HUDEP-2 (cell line): ENCODE measurements around the gene SPDYE1.

Experiments
- DNase-seq, 76 experiments: peaks; one replicate each; lab custom pipeline; 2025; ENCODE audit not compliant: unreplicated experiment in 76 of 76; lab: John Stamatoyannopoulos, UW

Gene SPDYE1

DNA sequence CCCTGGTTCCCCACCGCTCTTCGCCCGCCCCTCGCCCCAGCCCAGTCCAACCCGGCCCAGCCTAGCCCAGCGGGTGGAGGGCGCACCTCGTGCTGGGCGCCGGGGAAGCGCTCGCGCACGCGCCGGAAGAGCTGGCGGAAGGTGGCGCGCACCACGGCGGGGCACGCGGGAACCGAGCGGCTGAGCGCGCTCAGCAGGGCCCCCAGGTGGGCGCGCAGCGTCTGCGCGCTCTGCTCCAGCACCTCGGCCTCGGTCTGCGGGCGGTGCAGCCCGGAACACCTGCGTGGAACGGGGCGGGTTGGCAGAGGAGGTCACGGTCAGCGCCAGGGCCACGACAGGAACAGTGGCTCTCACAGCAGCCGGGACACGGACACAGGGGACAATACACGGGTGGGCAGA is 42.8 kb downstream of the SPDYE1 start:
- peak in 28 of 76 experiments; percentile 6 to 47 (median 24) for DNase-seq

DNA sequence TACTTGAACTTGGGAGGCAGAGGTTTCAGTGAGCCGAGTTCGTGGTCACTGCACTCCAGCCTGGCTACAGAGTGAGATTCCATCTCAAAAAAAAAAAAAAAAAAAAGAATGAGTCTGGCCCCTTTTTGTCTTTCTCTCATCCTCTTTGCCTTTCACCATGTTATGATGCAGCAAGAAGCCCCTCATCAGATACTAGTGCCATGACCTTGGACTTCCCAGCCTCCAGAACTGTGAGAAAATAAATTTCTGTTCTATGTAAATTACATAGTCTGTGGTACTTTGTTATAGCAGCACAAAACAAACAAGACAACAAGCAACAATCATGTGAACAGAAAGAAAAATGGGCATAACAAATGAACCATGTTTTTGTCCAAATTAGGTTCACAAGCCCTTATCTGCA is 44.5 kb downstream of the SPDYE1 start:
- DNase-seq: no peak

DNA sequence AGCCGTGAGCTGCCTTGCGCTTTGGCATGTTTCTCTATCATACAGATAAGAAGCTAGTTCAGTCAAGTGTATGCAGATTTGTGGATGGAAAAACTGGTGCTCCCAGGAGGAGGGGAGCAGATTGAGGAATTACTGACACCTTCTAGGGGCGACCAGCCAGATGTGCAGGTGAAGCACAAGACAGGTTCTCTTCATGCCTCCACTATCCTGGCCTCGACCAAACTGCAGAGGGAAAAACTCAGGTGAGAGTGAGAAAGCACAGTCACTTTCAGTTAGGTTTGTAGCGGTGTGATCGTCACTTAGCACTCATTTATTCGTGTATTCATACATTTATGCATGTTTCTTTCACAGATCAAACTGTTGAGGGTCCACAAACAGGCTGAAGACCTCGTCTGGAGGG is 46.2 kb downstream of the SPDYE1 start:
- DNase-seq: no peak

DNA sequence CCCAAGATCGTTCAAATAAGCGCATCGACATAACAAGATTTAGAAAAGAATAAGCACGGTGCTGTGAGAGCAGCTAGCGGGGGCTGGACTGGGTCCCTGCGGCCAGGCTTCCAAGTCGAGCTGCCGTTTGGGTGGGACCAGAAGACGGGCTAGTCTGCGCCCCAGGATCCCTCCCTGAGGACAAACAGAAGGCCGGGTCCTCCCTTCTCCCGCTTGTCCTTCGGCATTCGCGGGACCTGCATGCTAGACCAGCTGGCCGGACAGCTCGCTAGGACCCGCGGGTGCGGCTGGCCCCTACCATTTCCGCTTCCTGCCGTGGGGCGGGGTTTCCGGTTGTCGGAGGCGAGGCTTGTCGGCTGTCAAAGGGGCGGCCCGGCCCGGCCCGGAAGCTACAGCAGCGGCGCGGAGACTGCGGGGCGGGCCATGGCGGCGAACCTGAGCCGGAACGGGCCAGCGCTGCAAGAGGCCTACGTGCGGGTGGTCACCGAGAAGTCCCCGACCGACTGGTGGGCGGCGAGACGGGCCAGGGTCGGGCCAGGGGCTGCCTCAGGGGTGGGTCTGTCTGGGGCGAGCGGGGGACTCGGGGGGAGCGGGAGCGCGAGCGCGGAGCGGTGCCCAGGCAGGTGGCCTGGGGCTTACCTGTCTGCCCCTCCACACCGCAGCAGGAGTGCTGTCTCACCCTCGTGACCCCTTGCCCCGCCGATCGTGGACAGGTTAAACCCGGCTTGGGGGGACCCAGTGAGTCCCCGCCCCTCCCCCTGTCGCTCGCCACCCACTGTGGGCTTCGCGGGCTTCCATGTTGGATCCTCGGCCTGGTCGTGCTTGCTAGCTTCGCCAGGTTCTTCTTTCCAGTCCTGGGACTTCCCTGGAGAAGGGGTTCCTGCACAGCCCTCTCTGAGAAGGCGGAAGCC is 46.9 kb downstream of the SPDYE1 start, which contains the start of gene DBNL:
DBNL (plus strand) TSS at position 388 of the 911 bp plus-strand sequence; CDS start at position 424, 36 bp downstream.
- peak in 74 of 76 experiments; percentile 23 to 94 (median 80) for DNase-seq

DNA sequence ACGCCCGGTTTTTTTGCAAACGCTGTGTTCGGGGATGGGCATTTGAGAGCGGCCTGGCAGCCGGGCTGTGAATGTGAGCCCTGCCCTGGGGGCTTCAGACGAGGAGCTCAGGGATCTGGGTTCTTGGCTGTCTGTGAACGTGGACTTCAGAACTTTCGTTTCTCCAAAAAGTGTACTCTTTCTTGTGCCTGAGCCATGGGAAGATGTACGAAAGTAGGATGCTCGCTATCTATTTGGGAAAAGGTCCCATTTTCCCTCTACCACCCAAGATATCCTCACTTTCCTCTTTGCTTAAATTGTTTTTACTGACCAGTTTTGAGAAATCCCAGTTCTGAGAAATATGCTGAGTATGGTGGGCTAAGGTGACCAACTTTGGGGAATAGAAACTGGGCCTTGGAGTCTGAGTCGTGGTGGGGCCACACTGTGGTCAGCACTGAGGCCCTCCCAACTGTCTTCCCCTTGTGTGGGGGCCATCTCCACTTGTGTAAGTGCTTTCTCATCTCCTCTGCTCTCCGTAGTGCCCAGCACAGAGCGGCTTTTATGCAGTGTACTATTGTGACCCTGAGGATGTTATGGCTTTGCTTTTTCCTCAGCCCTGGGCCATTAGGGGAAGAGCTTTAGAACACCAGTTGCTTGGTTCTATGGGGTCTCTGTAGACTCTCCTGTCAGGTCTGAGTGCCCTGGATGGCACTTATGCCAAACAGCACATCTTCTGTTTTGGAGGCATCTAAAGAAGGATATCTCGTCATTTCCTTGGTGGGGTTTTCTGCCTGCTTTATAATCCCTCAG is 47.7 kb downstream of the SPDYE1 start:
- peak in 8 of 76 experiments; percentile 15 to 31 (median 26) for DNase-seq

DNA sequence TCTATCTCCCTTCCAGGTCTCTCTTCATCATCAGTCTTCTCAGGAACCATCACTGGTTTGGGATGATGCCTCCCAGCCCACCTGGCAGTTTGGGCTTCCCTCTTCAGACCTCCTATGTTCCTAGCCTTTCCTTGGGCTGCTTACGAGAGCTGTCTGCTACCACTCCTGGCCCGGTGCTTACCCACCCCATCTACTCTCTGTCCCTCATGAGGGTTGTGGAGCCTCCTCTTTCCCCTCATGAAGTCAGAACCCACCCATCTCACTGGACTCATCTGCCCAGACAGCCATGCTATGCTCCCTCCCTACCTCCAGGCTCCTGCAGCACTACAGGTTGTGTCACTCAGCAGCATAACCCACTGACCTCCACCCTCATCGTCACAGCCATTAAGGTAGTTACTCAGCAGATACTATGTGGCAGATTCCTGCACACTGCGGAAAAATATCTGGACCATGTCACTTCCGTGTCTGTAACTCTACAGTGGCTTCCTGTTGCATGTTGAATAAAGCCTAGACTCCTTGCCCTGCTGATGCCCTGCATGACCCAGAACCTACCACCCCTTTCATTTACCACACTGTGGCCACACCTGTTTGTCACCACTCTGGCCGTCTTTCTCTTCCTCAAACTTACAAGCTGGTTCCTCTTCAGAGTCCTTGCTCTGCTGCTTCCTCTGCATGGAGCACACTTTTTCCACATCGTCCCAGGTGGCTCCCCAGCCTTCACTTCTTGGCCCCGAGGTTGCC is 48.8 kb downstream of the SPDYE1 start:
- no peak for DNase-seq

DNA sequence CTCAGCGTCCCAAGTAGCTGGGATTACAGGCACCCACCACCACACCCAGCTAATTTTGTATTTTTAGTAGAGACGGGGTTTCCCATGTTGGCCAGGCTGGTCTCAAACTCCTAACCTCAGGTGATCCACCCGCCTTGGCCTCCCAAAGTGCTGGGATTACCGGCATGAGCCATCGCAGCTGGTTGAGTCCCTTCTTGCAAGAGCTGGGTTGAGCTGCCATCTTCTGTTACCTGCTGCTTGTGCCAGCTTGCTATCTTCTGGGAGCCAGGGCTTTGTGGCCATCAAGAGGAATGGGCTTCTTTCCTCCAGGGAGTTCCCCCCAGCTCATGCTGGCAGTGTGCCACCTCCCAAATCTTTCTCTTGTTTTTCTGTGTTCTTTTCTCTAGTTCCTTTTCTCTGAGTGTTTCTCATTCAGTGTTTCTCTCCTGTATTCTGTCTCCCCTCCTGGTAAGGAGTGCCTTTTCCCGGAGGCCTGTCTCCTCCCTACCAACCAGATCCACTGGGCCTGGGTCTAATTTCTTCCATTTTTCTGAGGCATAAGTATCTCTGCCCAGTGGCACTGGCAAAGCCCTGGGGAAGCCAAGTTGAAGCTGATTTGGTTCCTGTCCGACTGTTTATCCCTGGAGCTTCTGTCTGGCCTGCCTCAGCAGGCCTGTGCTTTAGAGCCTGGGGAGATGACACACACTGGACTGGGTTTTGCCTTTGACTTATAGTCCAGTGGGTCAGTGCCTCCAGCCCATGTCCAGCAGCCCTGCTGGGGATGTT is 50.5 kb downstream of the SPDYE1 start:
- DNase-seq: no peak

DNA sequence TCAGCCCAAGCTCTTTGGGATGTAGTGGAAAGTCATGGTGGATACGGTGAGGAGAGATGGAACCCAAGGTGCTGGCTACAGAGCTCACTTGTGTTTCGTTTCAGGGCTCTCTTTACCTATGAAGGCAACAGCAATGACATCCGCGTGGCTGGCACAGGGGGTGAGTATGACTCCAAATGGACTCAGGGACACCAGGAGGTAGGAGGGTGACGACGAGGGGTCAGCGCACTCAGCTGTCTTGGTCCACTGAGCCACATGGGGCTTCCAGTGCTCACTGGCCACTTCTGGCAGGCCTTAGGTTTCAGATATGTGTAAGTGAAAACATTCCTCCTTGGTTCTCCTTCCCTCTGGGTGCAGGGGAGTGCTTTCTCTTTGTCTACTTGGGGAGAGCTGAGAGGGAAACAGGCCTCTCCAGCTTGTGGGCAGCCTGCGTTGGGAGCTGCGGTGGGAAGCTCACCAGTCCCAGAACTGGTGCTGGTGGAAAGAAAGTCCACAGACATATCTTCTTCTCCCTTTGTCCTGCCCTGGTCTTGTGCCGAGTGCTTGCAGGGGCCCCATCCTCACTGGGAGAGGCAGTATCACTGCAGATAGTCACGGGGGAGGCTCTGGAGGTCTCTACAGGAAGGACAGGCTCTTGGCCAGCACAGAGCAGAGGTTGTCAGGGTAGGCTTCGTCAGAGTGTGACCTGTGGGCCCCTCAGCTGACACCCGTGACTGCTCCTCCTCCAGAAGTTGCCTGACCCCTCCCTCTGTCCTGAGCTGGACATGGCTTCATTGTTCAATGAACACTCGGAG is 52.6 kb downstream of the SPDYE1 start:
- no peak for DNase-seq

DNA sequence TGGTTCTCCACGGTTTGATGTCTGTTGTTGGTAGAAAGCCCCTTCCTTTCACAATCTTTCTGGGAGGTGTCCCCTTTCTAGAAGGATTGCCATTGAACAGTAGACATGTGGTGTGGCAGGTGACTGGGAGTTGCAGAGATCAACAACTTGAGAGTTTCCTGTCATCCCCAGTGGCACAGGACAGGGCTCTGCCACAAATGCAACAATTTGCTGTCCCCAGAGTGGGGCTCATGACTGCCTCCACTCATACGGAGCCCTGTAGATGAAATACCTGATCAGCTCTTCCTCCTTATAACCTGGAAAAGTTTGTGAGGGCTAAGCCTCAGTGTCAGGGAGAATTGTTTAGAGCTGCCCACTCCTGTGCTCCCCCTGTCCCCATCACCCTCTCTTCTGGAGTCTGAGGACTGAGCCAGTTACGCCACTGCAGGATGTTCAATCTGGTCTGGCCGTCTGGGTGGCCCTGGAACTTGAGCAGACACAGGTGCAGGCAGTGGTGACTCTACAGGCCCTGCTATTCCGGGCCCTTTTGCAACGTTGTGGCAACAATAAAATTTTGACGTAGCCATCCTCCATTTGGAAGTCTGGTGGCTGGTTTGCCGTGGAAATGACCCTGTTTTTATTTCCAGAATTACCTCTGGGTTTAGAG is 53.3 kb downstream of the SPDYE1 start:
- DNase-seq: no peak

DNA sequence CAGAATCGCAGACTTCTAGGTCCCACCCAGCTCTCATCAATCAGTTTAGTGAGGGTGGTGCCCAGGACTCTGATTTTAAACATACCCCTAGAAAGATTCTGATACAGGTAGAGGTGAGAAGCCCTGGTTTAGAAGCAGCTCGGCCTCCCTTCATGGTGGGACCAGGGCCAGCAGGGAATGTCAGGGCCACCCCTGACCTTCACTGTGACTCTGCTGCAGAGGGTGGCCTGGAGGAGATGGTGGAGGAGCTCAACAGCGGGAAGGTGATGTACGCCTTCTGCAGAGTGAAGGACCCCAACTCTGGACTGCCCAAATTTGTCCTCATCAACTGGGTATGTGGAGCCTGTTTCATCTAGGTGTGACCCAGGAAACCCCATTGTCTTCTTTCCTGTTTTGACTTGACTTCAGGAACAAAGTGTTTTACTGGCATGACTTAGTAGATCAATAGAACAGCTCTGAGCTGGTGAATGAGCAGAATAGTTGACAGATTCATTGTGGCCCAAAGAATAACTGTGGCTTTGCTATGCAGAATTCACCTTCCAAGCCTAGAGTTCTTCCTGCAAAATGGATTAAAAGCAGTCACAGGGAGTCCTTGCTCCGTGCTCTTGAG is 54.0 kb downstream of the SPDYE1 start:
- no peak for DNase-seq

DNA sequence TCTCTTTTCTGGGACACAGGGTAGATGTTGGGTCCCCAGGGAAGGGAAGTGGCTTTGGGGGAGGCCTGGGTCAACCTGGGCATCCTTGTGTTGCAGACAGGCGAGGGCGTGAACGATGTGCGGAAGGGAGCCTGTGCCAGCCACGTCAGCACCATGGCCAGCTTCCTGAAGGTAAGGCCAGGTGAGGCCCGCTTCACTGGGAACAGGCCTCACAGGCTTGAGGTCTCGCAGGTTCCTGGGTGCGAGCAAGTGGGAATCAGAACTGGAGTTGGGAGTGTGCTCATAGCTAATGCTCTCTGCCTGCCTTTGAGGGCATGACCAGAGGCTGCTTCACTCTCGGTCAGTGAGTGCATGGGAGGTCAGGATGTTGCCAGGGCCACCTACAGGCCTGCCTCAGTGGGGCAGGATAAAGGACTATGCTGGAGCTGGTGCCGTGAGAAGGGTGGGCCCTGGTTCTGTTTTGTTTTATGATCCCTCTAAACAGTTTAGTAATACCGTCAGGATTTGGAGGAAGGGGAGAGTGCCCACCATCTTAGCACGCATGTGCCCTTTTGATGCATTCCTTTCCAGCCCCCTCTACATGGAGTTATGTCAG is 55.2 kb downstream of the SPDYE1 start:
- no peak for DNase-seq

DNA sequence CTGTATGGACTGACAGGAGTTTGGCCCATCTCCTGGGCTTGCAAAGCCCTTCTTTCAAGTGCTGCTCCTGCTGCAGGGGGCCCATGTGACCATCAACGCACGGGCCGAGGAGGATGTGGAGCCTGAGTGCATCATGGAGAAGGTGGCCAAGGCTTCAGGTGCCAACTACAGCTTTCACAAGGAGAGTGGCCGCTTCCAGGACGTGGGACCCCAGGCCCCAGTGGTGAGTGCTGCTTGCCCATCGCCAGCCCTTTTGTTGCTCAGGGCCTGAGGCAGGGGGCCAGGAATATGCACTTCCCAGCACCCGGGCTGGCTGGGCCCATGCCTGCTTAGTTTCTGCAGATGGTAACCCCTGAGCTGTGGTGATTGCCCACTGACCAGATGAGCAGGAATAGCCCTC is 59.0 kb downstream of the SPDYE1 start:
- no peak for DNase-seq

DNA sequence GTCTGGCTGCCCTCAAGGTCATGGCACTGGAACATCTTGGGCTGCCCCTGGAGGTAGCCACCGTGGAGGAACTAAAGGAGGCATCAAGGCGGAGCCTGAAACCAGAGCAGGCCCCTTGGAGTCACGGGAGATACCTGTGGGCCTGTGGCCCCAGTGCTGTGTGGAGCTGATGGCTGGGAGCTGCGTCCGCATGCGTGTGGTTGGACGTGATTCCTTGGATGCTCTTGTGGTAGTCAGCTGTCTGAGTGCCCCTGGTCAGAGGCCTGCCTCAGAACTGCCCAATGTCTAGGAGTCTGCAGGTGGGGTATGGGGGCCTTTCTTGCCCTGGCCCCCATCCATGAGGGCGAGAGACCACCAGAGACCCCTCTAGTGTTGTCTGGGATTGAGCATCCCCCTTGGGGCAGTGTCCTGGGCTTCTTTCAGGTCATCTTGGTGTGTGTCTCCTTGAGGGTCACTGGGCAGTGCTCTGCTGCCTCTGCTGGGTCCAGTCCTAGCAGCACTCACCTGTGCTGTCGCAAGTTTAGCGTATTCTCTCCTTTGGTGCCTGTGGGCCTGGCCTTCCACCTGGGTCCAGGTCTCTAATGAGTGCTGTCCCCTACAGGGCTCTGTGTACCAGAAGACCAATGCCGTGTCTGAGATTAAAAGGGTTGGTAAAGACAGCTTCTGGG is 59.6 kb downstream of the SPDYE1 start:
- DNase-seq: no peak

DNA sequence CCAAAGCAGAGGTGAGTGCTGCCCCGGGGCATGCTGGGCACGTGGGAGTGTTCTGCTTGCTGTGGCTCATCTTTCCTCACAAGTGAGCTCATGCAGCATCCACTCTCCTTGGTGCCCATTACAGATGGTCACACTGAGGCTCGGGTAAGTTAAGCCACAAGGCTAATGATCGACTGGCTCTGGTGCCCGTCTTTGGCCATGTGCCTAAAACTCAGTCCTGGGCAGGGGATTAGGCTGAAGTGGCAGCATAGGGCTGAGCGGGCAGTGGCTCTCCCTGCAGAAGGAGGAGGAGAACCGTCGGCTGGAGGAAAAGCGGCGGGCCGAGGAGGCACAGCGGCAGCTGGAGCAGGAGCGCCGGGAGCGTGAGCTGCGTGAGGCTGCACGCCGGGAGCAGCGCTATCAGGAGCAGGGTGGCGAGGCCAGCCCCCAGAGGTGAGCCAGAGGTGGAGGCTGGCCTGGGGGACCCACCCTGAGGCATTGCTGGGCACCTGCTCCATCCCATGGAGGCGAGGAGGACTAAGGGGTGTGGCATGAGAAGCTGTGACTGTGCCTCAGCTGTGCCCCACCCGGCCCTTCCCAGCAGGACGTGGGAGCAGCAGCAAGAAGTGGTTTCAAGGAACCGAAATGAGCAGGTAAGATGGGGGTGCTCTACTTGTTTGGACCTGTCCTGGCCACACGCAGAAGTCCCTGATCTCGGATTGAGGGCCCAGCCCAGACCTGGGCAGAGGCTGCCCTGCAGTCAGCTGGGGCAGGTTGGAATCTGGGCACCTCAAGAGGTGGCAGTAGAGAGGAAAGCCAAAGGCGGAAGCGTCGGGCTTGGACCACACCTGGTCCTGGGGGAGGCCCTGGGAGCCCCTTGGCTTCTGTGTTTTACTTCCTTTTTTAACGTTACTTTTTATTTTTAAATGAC is 60.4 kb downstream of the SPDYE1 start:
- no peak for DNase-seq

DNA sequence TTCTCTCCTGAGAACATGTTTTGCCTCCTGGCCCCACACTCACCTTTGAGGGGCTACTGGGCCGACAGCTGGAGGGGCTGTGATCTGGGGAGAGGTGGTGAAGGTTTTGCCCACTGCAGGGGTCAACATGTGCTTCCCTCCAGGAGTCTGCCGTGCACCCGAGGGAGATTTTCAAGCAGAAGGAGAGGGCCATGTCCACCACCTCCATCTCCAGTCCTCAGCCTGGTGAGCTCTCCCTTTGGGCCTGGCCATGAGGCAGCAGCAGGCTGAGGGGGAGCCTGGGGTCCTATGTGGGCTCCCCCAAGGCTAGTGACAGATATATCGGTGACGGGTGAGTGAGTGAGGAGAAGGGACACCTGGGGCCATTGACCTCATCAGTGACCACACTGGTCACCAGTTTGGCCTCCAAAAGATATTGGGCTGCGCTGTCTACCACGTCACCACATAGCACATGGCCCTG is 61.1 kb downstream of the SPDYE1 start:
- DNase-seq: no peak
